PC-9 (cell line): Measurements from ENCODE around the gene ELOVL7.

Experiments used
- EZH2 ChIP-seq: fragments of 200-600 bp; sonication (generic); IDR thresholded peaks from 2 replicates; pipeline ENCODE4 v1.8.0; 2017; ENCODE audit warnings: antibody characterized with exemption, low read depth
- TF ChIP-seq, protein P1 (sequence below): fragments of 200-600 bp; sonication (generic); conservative IDR thresholded peaks from 2 replicates; pipeline ENCODE4 v1.6.1; 2017; ENCODE audit warnings: mixed run types, antibody characterized with exemption, mild to moderate bottlenecking, moderate library complexity

DNA sequence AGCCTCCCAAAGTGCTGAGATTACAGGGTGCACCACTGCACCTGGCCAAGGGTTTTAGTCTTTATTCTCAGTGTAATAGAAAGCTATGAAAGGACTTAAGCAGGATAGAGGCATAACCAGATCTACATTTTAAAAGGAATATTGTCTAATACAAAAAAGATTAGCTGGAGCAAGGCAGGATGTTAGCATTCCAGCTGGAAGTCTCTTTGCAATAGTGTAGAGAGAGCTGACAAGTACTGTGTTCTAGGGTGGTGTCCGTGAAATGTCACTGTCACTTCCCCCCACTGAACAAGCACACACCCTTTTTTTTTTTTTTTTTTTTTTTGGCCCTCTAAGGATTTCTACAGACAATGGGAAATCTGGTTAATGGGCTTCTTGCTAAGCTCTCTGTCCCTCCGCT is 119.9 kb downstream of the ELOVL7 start:
- TF ChIP-seq, protein P1, sequence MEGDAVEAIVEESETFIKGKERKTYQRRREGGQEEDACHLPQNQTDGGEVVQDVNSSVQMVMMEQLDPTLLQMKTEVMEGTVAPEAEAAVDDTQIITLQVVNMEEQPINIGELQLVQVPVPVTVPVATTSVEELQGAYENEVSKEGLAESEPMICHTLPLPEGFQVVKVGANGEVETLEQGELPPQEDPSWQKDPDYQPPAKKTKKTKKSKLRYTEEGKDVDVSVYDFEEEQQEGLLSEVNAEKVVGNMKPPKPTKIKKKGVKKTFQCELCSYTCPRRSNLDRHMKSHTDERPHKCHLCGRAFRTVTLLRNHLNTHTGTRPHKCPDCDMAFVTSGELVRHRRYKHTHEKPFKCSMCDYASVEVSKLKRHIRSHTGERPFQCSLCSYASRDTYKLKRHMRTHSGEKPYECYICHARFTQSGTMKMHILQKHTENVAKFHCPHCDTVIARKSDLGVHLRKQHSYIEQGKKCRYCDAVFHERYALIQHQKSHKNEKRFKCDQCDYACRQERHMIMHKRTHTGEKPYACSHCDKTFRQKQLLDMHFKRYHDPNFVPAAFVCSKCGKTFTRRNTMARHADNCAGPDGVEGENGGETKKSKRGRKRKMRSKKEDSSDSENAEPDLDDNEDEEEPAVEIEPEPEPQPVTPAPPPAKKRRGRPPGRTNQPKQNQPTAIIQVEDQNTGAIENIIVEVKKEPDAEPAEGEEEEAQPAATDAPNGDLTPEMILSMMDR = no peak
- no peak for TF ChIP-seq EZH2
